Stimulated activated CD4-positive, alpha-beta T cell treated with anti-CD3 and anti-CD28 coated beads, Interleukin-4, amount 100 ng/mL, for 1 hour (primary cell): ENCODE measurements around the gene HECW1.

ENCODE experiments used
- DNase-seq: peaks from one replicate; pipeline ENCODE4 v3.0.0-alpha.2; 2020

Gene HECW1

GRCh38 chr7:43444711-43445578 is 332.5 kb downstream of the HECW1 start:
- no peak for DNase-seq

DNA sequence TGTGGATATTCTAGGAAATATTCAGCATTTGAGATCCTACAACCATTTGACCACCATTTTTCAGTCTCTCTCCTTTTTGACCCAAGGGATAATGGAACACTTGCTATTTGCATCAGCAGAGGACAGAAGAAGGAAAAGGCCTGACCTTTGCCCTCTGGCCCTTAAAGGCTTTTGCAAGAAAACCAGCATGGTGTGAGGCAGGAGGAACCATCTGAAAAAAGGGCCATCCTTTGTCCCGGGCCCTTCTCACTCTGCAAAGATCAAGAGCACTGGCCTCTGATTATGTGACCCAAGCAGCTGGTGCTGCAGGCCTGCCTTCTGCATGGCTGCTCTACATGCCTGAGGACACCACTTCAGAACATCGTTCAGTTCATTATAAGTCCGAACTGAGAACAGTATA is 337.1 kb downstream of the HECW1 start:
- DNase-seq: no peak

DNA sequence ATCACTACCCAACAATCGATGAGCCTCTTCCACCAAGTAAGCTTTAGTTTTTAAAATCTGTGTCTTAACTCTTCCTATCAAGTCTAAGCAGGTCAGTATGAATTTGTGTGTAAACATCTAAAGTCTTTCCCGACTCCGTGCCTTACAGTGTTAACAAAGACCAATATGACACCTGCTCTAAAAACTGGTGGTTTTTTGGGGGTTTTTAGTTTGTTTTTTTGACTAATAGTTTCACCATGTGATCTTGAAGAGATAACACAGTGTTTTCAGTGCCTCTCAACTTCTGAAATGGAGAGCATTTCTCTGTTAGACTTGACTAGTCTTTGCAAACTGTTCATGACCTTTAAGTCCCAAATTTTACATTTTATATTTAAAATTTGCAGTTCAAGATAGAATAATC is 338.4 kb downstream of the HECW1 start:
- no peak for DNase-seq

GRCh38 chr7:43454936-43455518 is 342.6 kb downstream of the HECW1 start:
- DNase-seq: no peak

DNA sequence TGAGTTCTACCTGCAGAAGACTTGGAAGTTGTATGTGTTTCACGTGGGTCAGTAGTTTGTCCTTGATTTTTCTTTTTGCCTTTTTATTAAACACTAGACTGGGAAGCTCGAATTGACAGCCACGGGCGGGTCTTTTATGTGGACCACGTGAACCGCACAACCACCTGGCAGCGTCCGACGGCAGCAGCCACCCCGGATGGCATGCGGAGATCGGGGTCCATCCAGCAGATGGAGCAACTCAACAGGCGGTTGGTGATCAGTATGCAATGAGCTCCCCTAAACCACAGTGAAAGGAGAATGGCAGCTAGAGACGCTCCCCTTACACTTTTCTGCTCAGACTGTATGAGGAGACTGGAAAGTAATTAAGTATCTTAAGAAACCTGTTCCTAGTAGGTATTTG is 343.8 kb downstream of the HECW1 start:
- DNase-seq: no peak

DNA sequence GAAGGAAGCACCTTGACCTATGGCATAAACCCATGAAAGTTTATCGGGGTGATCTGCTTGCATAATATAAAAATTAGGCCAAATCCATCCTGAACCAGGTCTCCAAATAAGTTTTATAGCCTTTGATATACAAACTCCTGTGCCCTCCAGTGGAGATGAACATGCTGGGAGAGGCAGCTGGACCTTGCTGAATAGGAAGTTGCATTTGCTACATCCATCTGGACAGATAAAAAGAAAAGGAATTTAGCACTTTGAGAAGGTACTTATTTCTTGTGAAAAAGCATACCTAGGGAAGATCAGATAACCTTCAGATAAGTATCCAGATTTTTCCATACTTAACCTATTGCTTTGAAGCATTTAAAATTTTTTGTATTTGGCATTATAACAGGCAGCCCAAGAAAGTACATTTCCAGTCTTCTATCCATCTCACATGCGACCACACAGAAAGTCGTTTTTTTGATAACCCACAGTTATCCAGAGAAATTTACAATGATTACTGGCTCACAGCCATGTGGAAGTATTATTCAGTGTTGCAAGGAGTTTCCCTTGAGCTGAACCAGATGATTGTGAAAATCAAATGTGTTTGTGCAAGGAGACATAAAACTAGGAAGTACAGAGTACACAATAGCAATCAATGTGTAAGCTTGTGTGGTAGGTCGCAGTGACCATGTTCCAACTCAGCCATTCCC is 346.0 kb downstream of the HECW1 start:
- no peak for DNase-seq

GRCh38 chr7:43459019-43459337 is 346.5 kb downstream of the HECW1 start:
- DNase-seq: no peak

DNA sequence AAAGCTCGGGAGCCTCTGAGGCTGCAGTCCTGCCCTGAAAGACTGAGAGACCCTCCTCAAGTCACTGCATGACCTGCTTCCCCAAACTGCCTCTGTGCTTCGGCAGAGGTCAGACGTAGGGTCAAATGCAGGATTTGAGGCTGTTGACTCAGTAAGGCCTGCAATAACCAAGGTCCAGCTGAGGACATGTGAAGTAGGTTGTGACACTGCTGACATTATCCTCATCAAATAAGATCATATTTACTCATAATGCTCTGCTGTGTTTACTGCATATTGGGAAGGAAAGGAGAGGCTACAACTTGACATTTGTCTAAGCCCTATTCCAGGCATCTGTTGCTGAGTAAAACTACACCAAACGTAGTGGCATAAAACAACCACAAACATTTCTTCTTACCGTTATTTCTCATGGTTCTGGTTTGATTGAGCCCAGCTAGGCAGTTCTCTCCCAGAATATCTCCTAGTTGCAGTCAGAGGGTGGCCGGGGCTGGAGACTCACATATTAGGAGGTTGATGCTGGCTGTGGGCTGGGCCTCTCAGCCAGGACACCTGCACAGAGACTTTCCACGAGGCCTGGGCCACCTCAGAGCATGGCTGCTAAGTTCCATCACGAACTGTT is 348.4 kb downstream of the HECW1 start:
- DNase-seq: no peak

DNA sequence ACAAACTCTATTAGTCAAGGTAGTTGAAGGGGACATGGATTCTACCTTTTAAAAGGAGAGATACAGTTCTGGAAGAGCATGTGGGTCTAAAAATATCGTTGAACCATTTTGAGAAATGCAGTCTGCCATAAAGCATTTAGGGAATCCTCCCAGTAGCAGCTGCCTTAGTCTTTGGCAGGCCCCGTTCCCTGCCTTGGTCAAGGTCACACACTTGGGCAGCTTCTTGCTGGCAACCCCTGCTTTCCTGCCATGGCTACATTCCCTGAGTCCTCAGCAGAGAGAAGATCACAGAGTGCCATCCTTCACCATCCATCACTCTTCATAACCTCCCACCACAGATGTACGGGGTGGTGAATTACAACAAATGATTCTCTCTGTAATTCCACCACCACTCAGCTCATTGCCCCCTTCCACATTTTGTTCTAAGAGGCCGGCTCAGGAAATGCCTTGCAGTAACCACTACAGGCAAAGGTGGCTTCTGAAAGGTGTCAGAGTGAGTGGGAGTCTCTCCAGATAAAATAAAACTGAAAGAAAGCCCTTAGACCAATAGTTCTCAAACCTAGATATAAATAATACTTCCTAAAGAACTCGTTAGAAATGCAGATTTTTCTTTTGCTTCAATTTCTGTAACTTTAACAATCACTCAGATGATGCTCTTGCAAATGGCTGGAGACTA is 349.0 kb downstream of the HECW1 start:
- no peak for DNase-seq

DNA sequence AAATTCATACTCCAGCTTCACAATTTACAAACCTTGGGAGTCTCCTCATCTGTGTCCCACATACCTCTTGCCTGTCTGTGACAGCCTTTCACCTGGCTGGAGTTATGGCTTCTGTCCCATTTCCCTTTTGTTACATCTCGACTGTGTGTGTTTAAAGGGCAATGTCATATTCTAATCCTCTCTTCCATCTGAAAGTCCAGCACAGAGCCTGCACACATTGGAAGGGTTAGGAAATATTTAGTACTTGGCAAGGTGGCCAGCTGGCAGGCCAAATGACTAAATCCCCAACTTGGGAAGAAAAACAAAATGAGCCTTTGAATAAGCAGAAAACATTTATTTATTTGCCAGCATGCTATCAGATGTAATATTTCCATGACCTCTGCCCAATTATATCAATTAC is 350.4 kb downstream of the HECW1 start:
- DNase-seq: no peak

DNA sequence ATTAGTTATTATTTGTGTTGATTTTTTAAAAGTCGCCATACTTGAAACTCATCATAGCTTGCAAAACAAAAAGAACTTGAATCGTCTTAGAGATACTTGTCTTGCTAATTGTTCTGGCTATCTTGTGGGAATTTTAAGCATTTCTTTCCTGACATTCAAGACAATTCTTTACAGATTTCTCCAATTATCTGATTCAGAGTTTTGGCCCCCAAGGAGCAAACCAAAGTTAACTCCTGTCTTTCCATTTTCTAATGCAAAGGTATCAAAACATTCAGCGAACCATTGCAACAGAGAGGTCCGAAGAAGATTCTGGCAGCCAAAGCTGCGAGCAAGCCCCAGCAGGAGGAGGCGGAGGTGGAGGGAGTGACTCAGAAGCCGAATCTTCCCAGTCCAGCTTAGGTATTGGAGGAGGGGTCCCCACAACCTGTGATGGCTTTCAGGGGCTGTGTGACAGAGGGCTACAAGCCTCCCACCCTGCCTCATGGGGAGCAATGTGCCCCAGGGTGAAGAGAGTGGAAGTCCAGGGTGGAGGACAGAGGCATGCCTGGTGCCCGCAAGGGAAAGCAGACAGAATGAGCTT is 351.0 kb downstream of the HECW1 start:
- DNase-seq: no peak

- no peak for DNase-seq
These were observed 353.4 kb downstream of the HECW1 start for GRCh38 chr7:43465581-43466554.

DNA sequence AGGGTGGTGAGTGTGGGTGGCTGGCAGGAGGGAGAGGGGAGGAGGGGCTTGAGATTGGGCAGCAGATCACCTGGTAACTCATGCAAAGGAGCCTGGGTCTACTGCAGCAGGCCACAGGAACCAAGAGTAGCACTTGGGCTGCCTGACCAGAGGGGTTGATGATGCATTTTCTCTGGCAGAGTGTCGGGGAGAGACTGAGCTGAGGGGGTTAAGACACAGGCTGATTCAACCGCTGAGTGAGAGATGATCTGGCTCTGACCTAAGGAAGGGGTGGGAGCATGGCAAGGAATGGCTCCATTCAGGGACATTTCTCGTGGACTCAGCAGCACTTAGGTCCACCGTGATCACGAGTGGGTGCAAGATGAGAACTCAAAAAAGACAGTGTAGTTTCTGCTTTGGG is 355.0 kb downstream of the HECW1 start:
- DNase-seq: no peak

DNA sequence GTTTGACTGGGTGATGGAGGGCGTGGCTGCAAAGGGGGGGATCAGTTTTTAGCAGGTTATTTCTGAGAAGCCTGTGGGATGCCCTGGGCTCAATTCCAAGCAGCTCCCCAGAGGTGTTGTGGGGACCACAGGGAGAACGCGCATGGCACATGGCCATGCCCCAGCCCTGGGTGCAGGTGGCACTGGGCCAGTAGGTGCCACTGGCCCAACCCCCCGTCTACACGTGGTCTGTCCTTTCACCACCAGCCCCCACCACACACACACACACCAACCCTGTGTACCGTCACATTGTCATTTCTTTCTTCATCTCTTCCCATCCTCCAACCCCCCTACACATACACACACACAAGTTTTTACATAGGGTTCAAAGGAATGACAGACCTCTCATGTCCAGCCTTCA is 355.4 kb downstream of the HECW1 start:
- DNase-seq: no peak

GRCh38 chr7:43469051-43469450 is 356.6 kb downstream of the HECW1 start:
- no peak for DNase-seq

DNA sequence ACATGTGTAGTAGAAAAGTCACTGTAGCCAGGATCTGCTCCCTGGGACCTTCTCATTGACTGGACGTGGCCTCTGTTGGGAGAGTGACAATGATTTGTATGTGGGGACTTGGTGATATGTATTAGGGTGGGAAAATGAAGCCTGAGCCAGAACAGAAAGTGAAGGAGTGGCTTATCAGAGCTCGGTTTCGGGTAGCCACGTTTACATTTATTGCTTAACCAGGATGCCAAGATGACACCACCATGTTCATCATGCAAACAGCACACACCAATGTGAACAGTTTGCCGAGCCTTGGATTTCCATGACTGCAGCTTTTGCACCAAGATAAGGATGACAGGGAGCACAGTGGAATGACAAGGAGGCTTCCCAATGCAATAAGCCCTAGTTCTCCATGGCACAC is 357.7 kb downstream of the HECW1 start:
- DNase-seq: no peak

- DNase-seq: no peak
These were observed 363.5 kb downstream of the HECW1 start for GRCh38 chr7:43475983-43476382.

DNA sequence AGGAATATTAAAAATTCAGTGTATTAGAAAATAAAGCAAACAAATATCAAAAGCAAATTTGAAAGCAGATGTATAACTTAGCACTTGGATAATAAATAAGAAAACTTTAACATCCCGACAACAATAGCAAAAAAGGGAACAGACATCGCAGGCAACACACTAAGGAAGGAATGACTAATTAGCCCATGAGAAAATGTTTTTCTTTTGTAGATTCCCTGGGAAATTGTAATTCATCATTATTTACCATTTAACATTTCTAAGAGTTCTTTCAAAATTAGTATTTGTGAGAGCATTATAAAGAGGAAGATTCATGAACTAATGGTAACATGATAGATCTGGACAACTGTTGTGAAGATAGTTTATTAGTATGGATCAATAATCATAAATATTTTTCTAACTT is 364.4 kb downstream of the HECW1 start:
- DNase-seq: no peak

GRCh38 chr7:43479042-43479441 is 366.6 kb downstream of the HECW1 start:
- no peak for DNase-seq

DNA sequence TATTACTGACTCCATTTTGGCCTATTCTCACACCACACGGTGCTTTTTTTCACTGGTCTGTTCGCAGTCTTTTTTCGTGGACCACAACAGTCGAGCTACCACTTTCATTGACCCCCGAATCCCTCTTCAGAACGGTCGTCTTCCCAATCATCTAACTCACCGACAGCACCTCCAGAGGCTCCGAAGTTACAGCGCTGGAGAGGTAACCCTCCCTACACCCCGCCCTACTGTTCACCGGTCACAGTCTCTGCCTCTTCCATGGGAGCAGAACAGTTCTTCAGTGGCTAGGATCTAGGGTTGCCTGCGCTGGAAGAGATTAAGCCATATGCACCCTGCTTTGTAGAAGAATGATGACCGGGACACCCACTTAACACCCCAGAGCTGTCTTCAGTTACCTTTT is 367.1 kb downstream of the HECW1 start:
- no peak for DNase-seq

DNA sequence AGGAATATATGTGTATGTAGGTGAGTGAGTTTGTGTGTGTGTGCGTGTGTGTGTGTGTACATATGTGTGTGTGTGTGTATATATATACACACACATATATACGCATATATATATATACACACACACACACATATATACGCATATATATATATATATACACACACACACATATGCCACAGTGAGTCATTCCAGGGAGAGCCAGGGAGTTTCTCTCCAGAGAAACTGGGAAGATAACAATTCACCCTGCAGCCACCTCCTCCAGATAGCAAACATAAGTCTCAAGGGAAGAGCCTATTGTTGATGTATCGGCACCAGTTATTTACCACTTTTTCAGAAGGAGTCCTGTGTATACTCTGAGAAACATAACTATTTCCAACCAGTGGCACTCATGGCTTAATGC is 368.1 kb downstream of the HECW1 start:
- DNase-seq: no peak
